Retina (tissue), 1 donor: ENCODE results near the gene PDCL2.
"Not testable (repeated sequence)": the region's sequence is repeated elsewhere in the genome, so short reads cannot be mapped to it uniquely, and the experiment has no call there.

Source experiments
- DNase-seq: peaks from one replicate; pipeline ENCODE4 v3.0.0-alpha.2; 2016

PDCL2 gene

DNA sequence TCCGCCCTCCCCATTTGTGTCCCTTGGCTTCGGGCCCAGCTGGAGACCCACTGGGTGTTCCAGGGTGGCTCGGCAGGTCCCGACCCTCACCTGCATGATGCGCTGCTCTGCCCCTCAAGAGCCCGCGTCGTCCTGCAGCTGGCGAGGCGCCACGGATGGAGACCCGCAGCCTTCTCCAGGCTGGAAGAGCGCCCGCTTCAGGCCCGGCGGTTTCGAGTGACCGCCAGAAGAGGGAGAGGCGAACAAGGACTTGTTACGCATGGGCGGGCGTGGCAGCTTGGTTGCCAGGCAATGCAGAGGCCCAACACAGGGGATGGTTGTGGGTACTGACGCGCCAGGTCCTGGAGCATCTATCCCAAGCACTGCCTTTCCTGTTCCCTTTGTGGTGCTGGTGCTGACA, at the start of gene PDCL2:
TSS of gene PDCL2 (minus strand) at position 232 of the 400 bp plus-strand sequence. CDS start at position 96, 136 bp downstream.
- DNase-seq, result no peak

GRCh38 chr4:55637272-55637820, 45.3 kb upstream of the PDCL2 start:
- peak; percentile 30 for DNase-seq

DNA sequence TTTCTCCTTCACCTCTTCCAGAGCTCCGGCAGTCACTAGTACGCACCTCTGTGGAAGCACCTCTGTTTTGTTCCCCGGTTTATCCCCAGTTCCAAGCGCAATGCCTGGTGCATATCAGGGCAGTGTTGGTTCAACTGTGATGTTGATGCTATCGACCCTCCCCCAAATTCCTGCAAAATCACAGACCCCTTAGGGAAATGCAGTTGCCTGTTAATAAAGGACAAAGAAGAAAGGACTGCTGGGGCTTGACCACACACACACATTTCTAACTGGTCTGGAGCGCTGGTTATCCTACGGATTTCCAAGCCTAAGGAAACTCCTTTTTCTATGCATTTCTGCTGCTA, 44.6 kb upstream of the PDCL2 start:
- peak; percentile 64 for DNase-seq

- DNase-seq, result peak; percentile 80
Observed at GRCh38 chr4:55635741-55636655, 44.0 kb upstream of the PDCL2 start, which contains the start of gene NMU. Gene NMU, minus strand, starts transcription at chr4:55636298. Its CDS starts 106 bp downstream, at chr4:55636192.

GRCh38 chr4:55635282-55635681, 43.2 kb upstream of the PDCL2 start:
- DNase-seq, result peak; percentile 72

GRCh38 chr4:55634417-55635128, 42.5 kb upstream of the PDCL2 start:
- no peak for DNase-seq

- DNase-seq, result no peak
Observed at GRCh38 chr4:55633903-55634302, 41.9 kb upstream of the PDCL2 start.

GRCh38 chr4:55625835-55626234, 33.8 kb upstream of the PDCL2 start:
- no peak for DNase-seq

DNA sequence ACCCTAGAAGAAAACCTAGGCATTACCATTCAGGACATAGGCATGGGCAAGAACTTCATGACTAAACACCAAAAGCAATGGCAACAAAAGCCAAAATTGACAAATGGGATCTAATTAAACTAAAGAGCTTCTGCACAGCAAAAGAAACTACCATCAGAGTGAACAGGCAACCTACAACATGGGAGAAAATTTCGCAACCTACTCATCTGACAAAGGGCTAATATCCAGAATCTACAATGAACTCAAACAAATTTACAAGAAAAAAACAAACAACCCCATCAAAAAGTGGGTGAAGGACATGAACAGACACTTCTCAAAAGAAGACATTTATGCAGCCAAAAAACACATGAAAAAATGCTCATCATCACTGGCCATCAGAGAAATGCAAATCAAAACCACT, 32.0 kb upstream of the PDCL2 start:
- DNase-seq, result not testable (repeated sequence)

DNA sequence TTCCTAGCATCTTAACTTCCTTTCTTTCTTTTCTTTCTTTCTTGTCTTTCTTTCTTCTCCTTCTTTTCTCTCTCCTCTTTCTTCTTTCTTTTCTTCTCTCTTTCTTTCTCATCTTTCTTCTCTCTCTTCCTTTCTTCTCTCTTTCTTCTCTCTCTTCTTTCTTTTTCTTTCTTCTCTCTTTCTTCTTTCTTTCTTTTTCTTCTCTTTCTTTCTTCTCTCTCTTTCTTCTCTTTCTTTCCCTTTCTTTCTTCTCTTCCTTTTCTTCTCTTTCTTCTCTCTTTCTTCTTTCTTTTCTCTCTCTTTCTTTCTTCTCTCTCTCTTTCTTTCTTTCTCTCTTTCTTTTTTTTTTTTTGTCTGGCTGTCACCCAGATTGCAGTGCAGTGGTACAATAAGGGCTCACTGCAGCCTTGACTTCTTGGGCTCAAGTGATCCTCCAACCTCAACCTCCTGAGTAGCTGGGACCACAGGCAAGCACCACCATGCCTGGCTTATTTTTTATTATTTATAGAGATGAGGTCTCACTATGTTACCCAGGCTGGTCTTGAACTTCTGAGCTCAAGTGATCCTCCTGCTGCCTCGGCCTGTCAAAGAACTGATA, 26.6 kb upstream of the PDCL2 start:
- DNase-seq, result no peak

- no peak for DNase-seq
Observed at GRCh38 chr4:55617587-55618197, 25.6 kb upstream of the PDCL2 start.

DNA sequence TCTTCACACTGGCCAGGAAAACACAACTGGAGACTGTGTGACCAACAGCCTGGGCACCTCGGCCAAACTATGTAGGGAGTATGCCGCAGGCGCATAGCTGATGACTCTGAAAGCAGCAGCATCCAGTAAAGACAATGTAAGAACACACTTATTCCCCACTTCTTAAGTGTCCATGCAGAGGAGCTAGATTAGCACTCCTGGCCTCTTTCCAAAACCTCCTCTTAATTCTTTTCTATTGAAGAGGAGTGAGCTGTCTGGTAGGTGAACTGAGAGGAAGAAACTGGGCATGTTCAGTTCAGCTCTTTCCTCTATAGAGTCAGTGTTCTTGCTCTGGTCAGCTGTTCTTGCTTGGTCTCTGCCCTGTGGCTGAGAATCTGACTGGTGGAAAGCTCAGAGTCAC, 23.0 kb upstream of the PDCL2 start:
- DNase-seq, result no peak

- DNase-seq, result peak; percentile 5
Observed at GRCh38 chr4:55613621-55614020, 21.6 kb upstream of the PDCL2 start.

DNA sequence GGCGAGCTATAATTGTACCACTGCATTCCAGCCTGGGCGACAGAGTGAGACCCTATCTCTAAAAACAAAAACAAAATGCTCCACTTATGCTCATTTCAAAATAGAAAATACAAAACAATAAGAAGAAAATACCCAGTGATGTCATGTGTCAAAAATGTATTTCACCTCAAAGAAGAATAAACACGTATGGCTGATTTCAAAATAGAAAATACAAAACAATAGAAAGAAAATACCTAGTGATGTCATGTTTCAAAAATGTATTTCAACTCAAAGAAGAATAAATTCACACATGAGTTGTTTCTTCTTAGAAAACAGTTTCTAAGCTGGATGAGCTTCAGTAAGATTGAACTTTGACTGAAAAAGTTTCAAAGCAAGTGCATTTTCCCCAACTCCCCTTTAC, 20.3 kb upstream of the PDCL2 start:
- no peak for DNase-seq

- no peak for DNase-seq
Observed at GRCh38 chr4:55611358-55612059, 19.5 kb upstream of the PDCL2 start.

- no peak for DNase-seq
Observed at GRCh38 chr4:55610381-55610780, 18.3 kb upstream of the PDCL2 start.

DNA sequence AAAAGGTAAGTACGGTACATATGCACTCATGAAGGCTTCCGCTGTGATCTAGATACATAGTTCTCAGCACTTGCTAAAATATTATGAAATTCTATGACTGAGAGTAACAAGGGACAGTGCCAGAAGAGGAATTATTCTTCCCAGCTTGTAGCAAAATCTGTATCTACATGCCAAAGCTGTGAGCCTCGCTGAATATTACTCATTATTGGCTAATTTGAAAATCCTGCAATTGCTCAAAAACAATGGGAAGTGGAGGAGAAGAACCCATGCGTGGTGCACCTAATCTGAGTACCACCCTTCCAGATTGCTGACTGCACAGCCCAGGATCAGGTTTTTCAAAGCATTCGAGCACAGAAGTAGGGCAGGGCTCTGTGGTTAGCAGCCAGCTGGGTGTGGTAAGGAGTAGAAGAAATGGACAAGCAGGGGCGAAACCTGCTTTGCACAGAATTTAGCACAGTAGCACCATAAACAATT, 17.4 kb upstream of the PDCL2 start:
- peak; percentile 4 for DNase-seq

- DNase-seq, result no peak
Observed at GRCh38 chr4:55608591-55608990, 16.5 kb upstream of the PDCL2 start.

DNA sequence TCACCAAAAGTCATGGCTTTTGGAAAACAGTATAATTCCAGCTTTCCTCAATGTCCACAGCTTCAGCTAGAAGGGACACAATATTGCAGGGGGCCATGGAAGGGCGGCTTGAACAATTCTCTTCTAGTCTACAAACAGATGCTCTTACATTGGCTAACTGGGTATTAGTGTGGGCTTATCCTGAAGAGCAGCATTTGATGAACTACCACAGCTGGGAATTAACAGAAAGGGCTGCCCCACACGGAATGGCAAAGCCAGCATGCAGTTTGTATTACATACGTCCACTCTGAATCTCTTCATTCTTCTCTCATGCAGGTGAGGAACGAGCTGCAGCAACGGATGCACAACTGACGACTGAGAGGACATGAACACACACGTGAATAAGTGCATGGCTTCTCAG, 13.0 kb upstream of the PDCL2 start:
- no peak for DNase-seq

DNA sequence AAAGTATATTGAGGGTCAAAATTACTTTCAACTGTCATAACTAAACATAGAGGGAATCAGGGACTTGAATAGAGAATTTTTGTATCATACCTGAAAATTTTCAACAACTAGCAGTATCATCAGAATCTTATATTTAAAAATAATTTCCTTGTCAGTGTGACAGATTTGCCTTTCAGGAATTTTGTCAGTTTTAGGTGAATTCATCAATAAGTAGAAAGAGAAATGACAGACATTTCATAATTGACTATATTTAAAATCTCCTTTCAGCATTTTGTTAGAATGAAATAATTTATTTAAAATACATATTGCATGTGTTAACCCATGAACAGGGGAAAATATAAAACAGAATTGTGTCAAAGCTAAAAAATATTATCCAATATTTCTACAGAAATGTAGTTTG, 8.6 kb upstream of the PDCL2 start:
- DNase-seq, result no peak

DNA sequence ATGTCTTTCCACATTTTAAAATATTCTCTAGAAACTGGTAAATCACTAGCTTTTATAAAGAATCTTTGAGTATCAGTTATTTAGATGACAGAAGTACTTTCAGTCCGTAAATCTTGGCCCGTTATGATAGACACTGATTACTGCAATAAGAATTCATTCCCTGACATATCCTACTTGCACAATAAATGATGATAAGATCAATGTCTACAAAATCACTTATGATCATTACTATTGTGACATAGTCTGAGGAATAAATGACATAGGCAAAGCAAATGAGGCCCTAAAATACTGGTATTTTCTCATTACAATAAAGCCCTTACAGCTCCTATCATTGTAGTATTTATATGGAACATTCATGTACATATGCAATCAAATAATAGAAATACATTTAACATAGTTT, 6.6 kb upstream of the PDCL2 start:
- no peak for DNase-seq

DNA sequence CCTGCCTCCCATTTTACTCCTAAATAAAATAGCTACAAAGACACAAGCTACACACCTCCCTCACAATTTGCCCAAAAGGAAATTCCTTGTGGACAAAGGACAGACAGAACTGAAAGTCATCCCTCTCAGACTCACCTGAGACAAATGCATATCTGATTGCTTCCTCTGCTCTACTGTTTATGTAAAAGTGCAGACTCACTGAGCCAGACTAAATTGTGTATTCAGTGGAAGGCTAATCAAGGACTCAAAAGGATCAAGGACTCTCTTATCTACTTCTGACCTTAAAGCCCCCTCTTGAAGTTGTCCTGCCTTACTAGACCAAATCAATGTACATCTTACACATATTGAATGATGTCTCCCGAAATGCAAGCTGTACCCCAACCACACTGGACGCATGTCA, 3.9 kb downstream of the PDCL2 start:
- DNase-seq, result no peak
